Thymus (tissue), 11 donors: ENCODE measurements around the gene ATP6AP1. TPM values are rescaled to one million over a fixed set of nuclear protein-coding genes. Genes with fewer than 3 reads are reported as not detected.

ENCODE experiments used
- DNase-seq, 9 donors: peaks; one replicate each; pipeline ENCODE4 v3.0.0-alpha.2; 2013; ENCODE audit warnings: low spot score in 9 of 9, low read depth in 6 of 9, missing footprints in 1 of 9
- H3K27ac ChIP-seq, 2 donors: one replicate each; pipeline ENCODE4 v1.5.1; 2013; ENCODE audit warnings: control low read depth in 1 of 2, low read depth in 1 of 2, low read length in 1 of 2, mild to moderate bottlenecking in 1 of 2, moderate library complexity in 1 of 2
- H3K27me3 ChIP-seq, 2 donors: one replicate each; pipeline ENCODE4 v1.5.1; 2013; ENCODE audit warnings: low read length in 1 of 2; ENCODE audit not compliant: control insufficient read depth in 2 of 2, insufficient read depth in 1 of 2
- H3K36me3 ChIP-seq, 2 donors: one replicate each; pipeline ENCODE4 v1.5.1; 2013; ENCODE audit warnings: low read length in 1 of 2, mild to moderate bottlenecking in 1 of 2, moderate library complexity in 1 of 2; ENCODE audit not compliant: control insufficient read depth in 2 of 2, insufficient read depth in 2 of 2
- H3K4me1 ChIP-seq, 2 donors: one replicate each; pipeline ENCODE4 v1.5.1; 2013; ENCODE audit warnings: low read length in 2 of 2; ENCODE audit not compliant: control insufficient read depth in 2 of 2, insufficient read depth in 2 of 2
- H3K4me3 ChIP-seq, 2 donors: one replicate each; pipeline ENCODE4 v1.5.1; 2013; ENCODE audit warnings: low read length in 2 of 2, control low read depth in 1 of 2, mild to moderate bottlenecking in 1 of 2
- H3K9me3 ChIP-seq, 2 donors: one replicate each; pipeline ENCODE4 v1.5.1; 2013; ENCODE audit warnings: low read length in 1 of 2, mild to moderate bottlenecking in 1 of 2; ENCODE audit not compliant: control insufficient read depth in 2 of 2, insufficient read depth in 1 of 2
- WGBS: extraction: QIAGEN DNeasy Blood & Tissue Kit; methylation state at CpG from one replicate; pipeline ENCODE4 v1.1.7; 2013; 5-methylcytosine and 5-hydroxymethylcytosine counted together
- polyA plus RNA-seq: library from polyadenylated mRNA; stranded (reverse); fragments of 200-250 nt; gene quantifications from one replicate; pipeline ENCODE4 v1.2.3, GENCODE V29; 2013
- total RNA-seq: library from RNA; stranded (reverse); fragments of 120-200 nt; gene quantifications from one replicate; pipeline ENCODE4 v1.2.4, GENCODE V29; 2013
- donor health status: healthy.

Gene ATP6AP1
- total and polyA plus RNA-seq, 2 donors, result 26.6 to 53.7 TPM

- Histone ChIP-seq H3K4me1 (peaks cover 0 to 11% of the 10 kb centered on the region in 2 donors), H3K27ac (no peak overlapping the region), H3K4me3 (no peak overlapping the region), H3K36me3 (peaks cover 23 to 26% of the 10 kb centered on the region in 2 donors), H3K9me3 (no peaks in the 10 kb centered on the region), H3K27me3 (no peaks in the 10 kb centered on the region)
- 95% methylated on average over 10 of the region's 10 CpGs for WGBS
- DNase-seq, result no peak
Observed at GRCh38 chrX:154403192-154403591, 25.3 kb upstream of the ATP6AP1 start.

- H3K4me1 ChIP-seq, result peaks cover 0 to 14% of the 10 kb centered on the region in 2 donors
- peaks cover 23 to 25% of the 10 kb centered on the region in 2 donors for H3K36me3 ChIP-seq
- WGBS, result 98% methylated on average over 4 of the region's 4 CpGs
Observed at GRCh38 chrX:154403858-154404257, 24.6 kb upstream of the ATP6AP1 start.

GRCh38 chrX:154404625-154405192 is 23.8 kb upstream of the ATP6AP1 start:
- peaks cover 0 to 11% of the 10 kb centered on the region in 2 donors for H3K4me1 ChIP-seq
- no peak for DNase-seq
- WGBS, result 97% methylated on average over 16 of the region's 16 CpGs
- no peak overlapping the region for H3K4me3 ChIP-seq
- no peaks in the 10 kb centered on the region for H3K9me3 ChIP-seq
- no peak overlapping the region for H3K27ac ChIP-seq
- H3K36me3 ChIP-seq, result peaks cover 16 to 18% of the 10 kb centered on the region in 2 donors
- H3K27me3 ChIP-seq, result no peaks in the 10 kb centered on the region

More at GRCh38 chrX:154403858-154404257, 24.6 kb upstream of the ATP6AP1 start:
- Histone ChIP-seq H3K9me3 (no peaks in the 10 kb centered on the region), H3K4me3 (no peak overlapping the region), H3K27ac (no peak overlapping the region), H3K27me3 (no peaks in the 10 kb centered on the region)
- DNase-seq, result no peak

GRCh38 chrX:154408659-154409221 is 19.7 kb upstream of the ATP6AP1 start:
- peaks cover 4 to 5% of the 10 kb centered on the region in 2 donors for H3K36me3 ChIP-seq
- no peak for DNase-seq
- WGBS, result 54% methylated on average over 10 of the region's 10 CpGs

GRCh38 chrX:154409222-154409871 is 19.1 kb upstream of the ATP6AP1 start, which contains the start of gene DNASE1L1:
Gene DNASE1L1, minus strand, starts transcription at chrX:154409254. Its CDS starts 3,686 bp downstream, at chrX:154405568.
- DNase-seq, result no peak
- Histone ChIP-seq H3K27me3 (no peaks in the 10 kb centered on the region), H3K27ac (no peak within 1 kb of the TSS), H3K4me3 (peak within 1 kb of the TSS; percentile 5 to 38), H3K36me3 (peaks cover 4 to 5% of the 10 kb centered on the region in 2 donors), H3K9me3 (no peaks in the 10 kb centered on the region), H3K4me1 (peaks cover 0 to 16% of the 10 kb centered on the region in 2 donors)
- WGBS, result 35% methylated on average over 26 of the region's 26 CpGs

More at GRCh38 chrX:154408659-154409221, 19.7 kb upstream of the ATP6AP1 start:
- Histone ChIP-seq H3K27ac (no peak overlapping the region), H3K4me1 (peaks cover 0 to 16% of the 10 kb centered on the region in 2 donors), H3K27me3 (no peaks in the 10 kb centered on the region), H3K9me3 (no peaks in the 10 kb centered on the region), H3K4me3 (peak overlapping the region; percentile 5 to 38)

GRCh38 chrX:154411981-154412340 is 16.5 kb upstream of the ATP6AP1 start:
- H3K36me3 ChIP-seq, result peaks cover 4 to 5% of the 10 kb centered on the region in 2 donors
- WGBS, result under 1% methylated on average over 29 of the region's 29 CpGs
- peak overlapping the region; percentile 80 to 91 for H3K27ac ChIP-seq
- DNase-seq, result peak in 2 of 9 donors; percentile 44 to 75
- H3K4me1 ChIP-seq, result peaks cover 0 to 16% of the 10 kb centered on the region in 2 donors
- H3K9me3 ChIP-seq, result no peaks in the 10 kb centered on the region
- H3K27me3 ChIP-seq, result no peaks in the 10 kb centered on the region
- peak overlapping the region; percentile 58 to 61 for H3K4me3 ChIP-seq

GRCh38 chrX:154412468-154412867 is 16.0 kb upstream of the ATP6AP1 start:
- H3K9me3 ChIP-seq, result no peaks in the 10 kb centered on the region
- peak overlapping the region; percentile 58 to 61 for H3K4me3 ChIP-seq
- WGBS, result 8% methylated on average over 4 of the region's 4 CpGs
- H3K27me3 ChIP-seq, result no peaks in the 10 kb centered on the region
- peaks cover 0 to 16% of the 10 kb centered on the region in 2 donors for H3K4me1 ChIP-seq
- peak in 2 of 9 donors; percentile 35 to 63 for DNase-seq
- peaks cover 4 to 5% of the 10 kb centered on the region in 2 donors for H3K36me3 ChIP-seq
- peak overlapping the region; percentile 80 to 91 for H3K27ac ChIP-seq

- Histone ChIP-seq H3K36me3 (peaks cover 4 to 5% of the 10 kb centered on the region in 2 donors), H3K4me3 (no peak overlapping the region), H3K4me1 (peaks cover 0 to 16% of the 10 kb centered on the region in 2 donors), H3K27me3 (no peaks in the 10 kb centered on the region), H3K27ac (no peak overlapping the region), H3K9me3 (no peaks in the 10 kb centered on the region)
- no peak for DNase-seq
- 93% methylated on average over 8 of the region's 8 CpGs for WGBS
Observed at GRCh38 chrX:154413142-154413541, 15.3 kb upstream of the ATP6AP1 start.

- Histone ChIP-seq H3K4me1 (peaks cover 0 to 7% of the 10 kb centered on the region in 2 donors), H3K36me3 (peaks cover 5 to 11% of the 10 kb centered on the region in 2 donors), H3K27me3 (no peaks in the 10 kb centered on the region), H3K4me3 (no peak overlapping the region), H3K9me3 (no peaks in the 10 kb centered on the region), H3K27ac (no peak overlapping the region)
- 84% methylated on average over 7 of the region's 7 CpGs for WGBS
- no peak for DNase-seq
Observed at GRCh38 chrX:154417157-154417556, 11.3 kb upstream of the ATP6AP1 start.
